Activated T-helper 17 cell treated with anti-CD3 and anti-CD28 coated beads, Interleukin-2, amount 50 U/mL, for 72 hours (primary cell): Measurements from ENCODE around the gene RAD51C. TPM values are rescaled to one million over a fixed set of nuclear protein-coding genes. Genes with fewer than 3 reads are reported as not detected.
A peak's percentile ranks its signal among the peaks of the same experiment; 100 is the strongest.

Experiments
- ATAC-seq: fragments of 150-1000 bp; cut with Tn5 transposase; replicated peaks from 2 replicates; pipeline ENCODE4 v1.10.0; 2021; ENCODE audit warnings: mild to moderate bottlenecking, moderate library complexity
- H3K27ac Mint-ChIP-seq: one replicate; pipeline ENCODE4 v1.8.0; 2022; ENCODE audit warnings: mixed read lengths
- H3K27me3 Mint-ChIP-seq: one replicate; pipeline ENCODE4 v1.8.0; 2022; ENCODE audit warnings: mixed read lengths
- H3K36me3 Mint-ChIP-seq: one replicate; pipeline ENCODE4 v1.8.0; 2022; ENCODE audit warnings: low read depth, mild to moderate bottlenecking, mixed read lengths
- H3K4me1 Mint-ChIP-seq: one replicate; pipeline ENCODE4 v1.8.0; 2022; ENCODE audit warnings: mixed read lengths
- H3K4me3 Mint-ChIP-seq: one replicate; pipeline ENCODE4 v1.8.0; 2022; ENCODE audit warnings: mild to moderate bottlenecking, mixed read lengths
- H3K9me3 Mint-ChIP-seq: one replicate; pipeline ENCODE4 v1.8.0; 2022; ENCODE audit warnings: mixed read lengths
- total RNA-seq, 2 donors: library from RNA; stranded (reverse); gene quantifications; one replicate each; pipeline ENCODE4 v1.2.3, GENCODE V29; 2022

RAD51C gene
- total RNA-seq, 2 donors from 2014 or later = 75.3 to 112 TPM

DNA sequence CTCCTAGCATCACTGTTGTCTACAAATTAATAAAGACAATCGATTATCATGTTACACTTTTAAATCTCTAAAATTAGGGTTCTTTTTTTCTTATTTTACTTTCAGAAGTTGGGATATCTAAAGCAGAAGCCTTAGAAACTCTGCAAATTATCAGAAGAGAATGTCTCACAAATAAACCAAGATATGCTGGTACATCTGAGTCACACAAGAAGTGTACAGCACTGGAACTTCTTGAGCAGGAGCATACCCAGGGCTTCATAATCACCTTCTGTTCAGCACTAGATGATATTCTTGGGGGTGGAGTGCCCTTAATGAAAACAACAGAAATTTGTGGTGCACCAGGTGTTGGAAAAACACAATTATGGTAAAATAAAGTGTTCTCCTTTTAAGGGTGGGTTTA lies 2.4 kb downstream of the RAD51C start:
- ATAC-seq = no peak
- H3K4me1 Mint-ChIP-seq = peaks cover 9% of the 10 kb centered on the region
- peaks cover 57% of the 10 kb centered on the region for H3K36me3 Mint-ChIP-seq
- H3K9me3 Mint-ChIP-seq = no peaks in the 10 kb centered on the region
- no peak overlapping the region for H3K27ac Mint-ChIP-seq
- no peaks in the 10 kb centered on the region for H3K27me3 Mint-ChIP-seq
- H3K4me3 Mint-ChIP-seq = peak overlapping the region; percentile 95

DNA sequence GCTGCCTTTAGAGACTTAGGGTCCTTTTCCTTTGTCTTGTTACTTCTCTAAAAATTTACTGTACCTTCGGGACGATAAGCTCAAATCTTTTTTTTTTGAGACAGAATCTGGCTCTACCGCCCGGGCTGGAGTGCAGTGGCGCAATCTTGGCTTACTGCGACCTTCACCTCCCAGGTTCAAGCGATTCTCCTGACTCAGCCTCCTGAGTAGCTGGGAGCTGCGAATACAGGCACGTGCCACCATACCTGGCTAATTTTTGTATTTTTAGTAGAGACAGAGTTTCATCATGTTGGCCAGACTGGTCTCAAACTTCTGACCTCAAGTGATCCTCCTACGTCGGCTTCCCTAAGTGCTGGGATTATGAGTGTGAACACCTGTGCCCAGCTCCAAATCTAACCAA lies 7.4 kb downstream of the RAD51C start:
- H3K9me3 Mint-ChIP-seq = no peaks in the 10 kb centered on the region
- no peaks in the 10 kb centered on the region for H3K27me3 Mint-ChIP-seq
- no peak overlapping the region for H3K4me3 Mint-ChIP-seq
- peak overlapping the region; percentile 22 for H3K27ac Mint-ChIP-seq
- ATAC-seq = no peak
- H3K36me3 Mint-ChIP-seq = peaks cover 72% of the 10 kb centered on the region
- H3K4me1 Mint-ChIP-seq = peaks cover 5% of the 10 kb centered on the region

DNA sequence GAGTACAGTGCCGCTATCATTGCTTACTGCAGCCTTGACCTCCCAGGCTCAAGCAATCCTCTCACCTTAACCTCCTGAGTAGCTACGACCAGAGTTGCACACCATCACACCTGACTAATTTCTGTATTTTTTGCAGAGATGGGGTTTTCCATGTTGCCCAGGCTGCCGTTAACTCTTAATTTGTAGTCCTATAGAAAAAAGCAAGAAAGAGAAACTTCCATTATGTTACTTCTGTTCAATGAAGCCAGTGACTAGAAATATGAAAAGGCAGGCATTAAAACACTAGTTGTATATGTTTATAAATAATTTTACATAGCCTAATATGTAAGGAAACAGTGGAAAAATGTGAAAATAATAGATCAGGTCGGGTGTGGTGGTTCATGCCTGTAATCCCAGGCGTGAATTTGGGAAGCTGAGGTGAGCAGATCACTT lies 9.7 kb downstream of the RAD51C start:
- peaks cover 12% of the 10 kb centered on the region for H3K4me1 Mint-ChIP-seq
- H3K27ac Mint-ChIP-seq = peak overlapping the region; percentile 91
- H3K9me3 Mint-ChIP-seq = no peaks in the 10 kb centered on the region
- ATAC-seq = peak; percentile 81
- H3K27me3 Mint-ChIP-seq = no peaks in the 10 kb centered on the region
- H3K36me3 Mint-ChIP-seq = peaks cover 71% of the 10 kb centered on the region
- H3K4me3 Mint-ChIP-seq = peak overlapping the region; percentile 50

- Mint-ChIP-seq H3K9me3 (no peaks in the 10 kb centered on the region), H3K27ac (peak overlapping the region; percentile 91), H3K27me3 (no peaks in the 10 kb centered on the region), H3K36me3 (peaks cover 74% of the 10 kb centered on the region), H3K4me3 (peak overlapping the region; percentile 50), H3K4me1 (peaks cover 12% of the 10 kb centered on the region)
- ATAC-seq = no peak
These were observed 10.3 kb downstream of the RAD51C start for GRCh38 chr17:58702708-58703107.

- H3K4me1 Mint-ChIP-seq = peaks cover 12% of the 10 kb centered on the region
- no peaks in the 10 kb centered on the region for H3K9me3 Mint-ChIP-seq
- H3K36me3 Mint-ChIP-seq = peaks cover 80% of the 10 kb centered on the region
- peak; percentile 71 for ATAC-seq
- H3K27me3 Mint-ChIP-seq = no peaks in the 10 kb centered on the region
- peak overlapping the region; percentile 50 for H3K4me3 Mint-ChIP-seq
- H3K27ac Mint-ChIP-seq = peak overlapping the region; percentile 91
These were observed 10.9 kb downstream of the RAD51C start for GRCh38 chr17:58703137-58703915.

- Mint-ChIP-seq H3K9me3 (no peaks in the 10 kb centered on the region), H3K36me3 (peaks cover 85% of the 10 kb centered on the region), H3K4me1 (peaks cover 12% of the 10 kb centered on the region), H3K4me3 (no peak overlapping the region), H3K27me3 (no peaks in the 10 kb centered on the region), H3K27ac (no peak overlapping the region)
- no peak for ATAC-seq
These were observed 11.5 kb downstream of the RAD51C start for GRCh38 chr17:58703916-58704286.

DNA sequence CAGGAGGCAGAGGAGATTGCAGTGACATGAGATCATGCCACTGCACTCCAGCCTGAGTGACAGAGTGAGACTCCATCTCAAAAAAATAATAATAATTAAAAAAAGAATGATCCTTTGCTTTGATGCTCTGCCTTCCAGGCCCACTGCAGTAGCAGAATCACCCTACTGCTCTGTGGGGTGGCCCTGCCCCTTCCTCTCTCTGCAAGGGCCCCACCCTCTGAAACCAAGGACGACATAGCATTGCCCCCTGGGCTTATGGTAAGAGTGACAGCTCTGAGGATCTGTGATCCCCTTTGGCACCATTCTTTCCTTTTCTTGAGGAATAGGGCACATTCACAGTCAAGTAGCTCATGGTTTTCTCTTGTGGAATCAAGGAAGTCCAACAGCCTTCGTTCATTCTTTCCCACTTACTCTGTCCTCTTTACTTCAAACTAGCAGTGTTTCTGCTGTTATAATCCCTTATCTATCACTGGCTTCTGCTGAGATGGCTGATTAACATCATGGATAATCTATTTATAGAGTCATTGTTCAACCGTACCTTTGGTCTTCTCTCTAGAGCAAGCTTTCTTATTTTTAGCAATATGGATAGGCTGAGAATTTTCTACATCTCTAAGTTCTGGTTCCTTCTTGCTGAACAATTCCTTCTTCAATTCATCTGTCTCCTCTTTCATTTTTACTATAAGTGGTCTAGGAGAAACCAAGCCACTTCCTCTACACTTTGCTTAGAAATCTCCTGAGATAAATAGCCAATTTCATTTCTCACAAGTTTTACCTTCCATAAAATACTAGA lies 14.1 kb downstream of the RAD51C start:
- Mint-ChIP-seq H3K36me3 (peaks cover 94% of the 10 kb centered on the region), H3K27ac (peak overlapping the region; percentile 78), H3K4me3 (peak overlapping the region; percentile 30), H3K4me1 (peaks cover 19% of the 10 kb centered on the region), H3K27me3 (no peaks in the 10 kb centered on the region), H3K9me3 (no peaks in the 10 kb centered on the region)
- ATAC-seq = peak; percentile 31

DNA sequence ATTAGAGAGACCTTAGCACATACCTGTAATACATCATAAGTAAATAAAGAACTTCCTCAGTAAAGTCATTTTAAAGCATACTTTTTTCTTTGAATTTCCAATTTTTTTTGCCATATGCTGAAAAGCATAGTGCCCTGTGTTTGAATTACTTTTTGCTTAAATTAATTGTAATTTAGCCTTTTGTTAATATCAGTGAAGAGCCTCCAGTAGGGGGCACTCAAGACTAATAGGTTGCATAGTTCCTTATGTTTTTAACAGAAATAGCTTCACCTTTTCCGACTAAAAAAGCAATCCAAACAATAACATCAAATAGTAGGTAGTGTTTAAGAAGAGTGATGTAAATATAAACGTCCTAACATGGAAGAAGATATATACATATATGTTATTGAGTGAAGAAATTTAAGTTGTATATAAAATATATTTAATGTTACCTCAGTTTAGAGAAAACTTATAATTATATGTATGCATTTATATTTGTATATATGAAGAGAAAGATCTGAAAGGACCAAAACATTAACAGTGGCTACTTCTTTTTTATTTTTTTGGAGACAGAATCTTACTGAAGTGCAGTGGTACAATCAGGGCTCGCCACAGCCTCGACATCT lies 18.6 kb downstream of the RAD51C start:
- H3K27me3 Mint-ChIP-seq = no peaks in the 10 kb centered on the region
- ATAC-seq = no peak
- peak overlapping the region; percentile 11 for H3K27ac Mint-ChIP-seq
- H3K9me3 Mint-ChIP-seq = no peaks in the 10 kb centered on the region
- no peak overlapping the region for H3K4me3 Mint-ChIP-seq
- H3K36me3 Mint-ChIP-seq = peaks cover 94% of the 10 kb centered on the region
- H3K4me1 Mint-ChIP-seq = peaks cover 14% of the 10 kb centered on the region

DNA sequence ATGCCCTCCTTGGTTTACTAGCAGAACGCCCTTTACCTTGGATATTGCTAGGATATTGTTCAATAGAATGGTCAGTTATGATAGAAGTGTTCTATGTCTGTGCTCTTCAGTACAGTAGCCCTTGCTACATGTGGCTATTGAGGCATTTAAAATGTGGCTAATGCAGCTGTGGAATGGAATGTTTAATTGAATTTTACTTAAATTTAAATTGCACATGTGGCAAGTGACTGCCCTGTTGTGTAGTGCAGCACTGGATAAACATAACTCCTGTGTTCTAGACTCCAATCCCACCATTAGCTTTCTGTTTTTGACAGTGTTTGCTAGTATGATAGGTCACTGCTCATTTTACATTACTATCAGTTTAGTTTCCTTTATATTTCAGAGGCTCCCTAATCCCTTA lies 29.9 kb downstream of the RAD51C start:
- H3K4me1 Mint-ChIP-seq = no peaks in the 10 kb centered on the region
- no peak overlapping the region for H3K27ac Mint-ChIP-seq
- H3K27me3 Mint-ChIP-seq = no peaks in the 10 kb centered on the region
- H3K4me3 Mint-ChIP-seq = no peak overlapping the region
- H3K9me3 Mint-ChIP-seq = no peaks in the 10 kb centered on the region
- H3K36me3 Mint-ChIP-seq = peaks cover 58% of the 10 kb centered on the region
- no peak for ATAC-seq

GRCh38 chr17:58722696-58723095 lies 30.3 kb downstream of the RAD51C start:
- H3K36me3 Mint-ChIP-seq = peaks cover 63% of the 10 kb centered on the region
- ATAC-seq = no peak
- no peaks in the 10 kb centered on the region for H3K4me1 Mint-ChIP-seq
- H3K4me3 Mint-ChIP-seq = no peak overlapping the region
- no peaks in the 10 kb centered on the region for H3K27me3 Mint-ChIP-seq
- H3K27ac Mint-ChIP-seq = no peak overlapping the region
- H3K9me3 Mint-ChIP-seq = no peaks in the 10 kb centered on the region

GRCh38 chr17:58728798-58729197 lies 36.4 kb downstream of the RAD51C start:
- ATAC-seq = no peak
- no peaks in the 10 kb centered on the region for H3K9me3 Mint-ChIP-seq
- no peaks in the 10 kb centered on the region for H3K27me3 Mint-ChIP-seq
- H3K27ac Mint-ChIP-seq = no peak overlapping the region
- peaks cover 7% of the 10 kb centered on the region for H3K4me1 Mint-ChIP-seq
- H3K4me3 Mint-ChIP-seq = no peak overlapping the region
- H3K36me3 Mint-ChIP-seq = peaks cover 50% of the 10 kb centered on the region

GRCh38 chr17:58730937-58731336 lies 38.5 kb downstream of the RAD51C start:
- H3K4me1 Mint-ChIP-seq = peaks cover 7% of the 10 kb centered on the region
- no peak overlapping the region for H3K27ac Mint-ChIP-seq
- H3K4me3 Mint-ChIP-seq = no peak overlapping the region
- no peaks in the 10 kb centered on the region for H3K9me3 Mint-ChIP-seq
- no peaks in the 10 kb centered on the region for H3K27me3 Mint-ChIP-seq
- ATAC-seq = no peak
- peaks cover 48% of the 10 kb centered on the region for H3K36me3 Mint-ChIP-seq

- ATAC-seq = no peak
- Mint-ChIP-seq H3K27ac (no peak overlapping the region), H3K4me1 (peaks cover 3% of the 10 kb centered on the region), H3K36me3 (peaks cover 37% of the 10 kb centered on the region), H3K27me3 (no peaks in the 10 kb centered on the region), H3K4me3 (no peak overlapping the region), H3K9me3 (no peaks in the 10 kb centered on the region)
These were observed 41.6 kb downstream of the RAD51C start for GRCh38 chr17:58734040-58734439.

GRCh38 chr17:58734811-58735210 lies 42.4 kb downstream of the RAD51C start:
- Mint-ChIP-seq H3K36me3 (peaks cover 30% of the 10 kb centered on the region), H3K4me1 (peaks cover 3% of the 10 kb centered on the region), H3K27me3 (no peaks in the 10 kb centered on the region), H3K9me3 (no peaks in the 10 kb centered on the region), H3K4me3 (no peak overlapping the region), H3K27ac (no peak overlapping the region)
- ATAC-seq = no peak
